ENCODE measurements around the gene POLR3K.

GRCh38 chr16:72561-73548 lies 19.4 kb upstream of the POLR3K start, which contains the start of gene RHBDF1:
- no peak for TF ChIP-seq CTCF (IDR thresholded peaks at IDR 0.05 in 8 of 11, conservative IDR thresholded peaks at IDR 0.05 in 3 of 11)
- no peak for TF ChIP-seq POLR2A (IDR thresholded peaks at IDR 0.05)
